Measurements from ENCODE around the gene CORO1C.
A peak's percentile ranks its signal among the peaks of the same experiment; 100 is the strongest.

Gene CORO1C

GRCh38 chr12:108630481-108631207, 100.7 kb downstream of the CORO1C start:
- Histone ChIP-seq H3K4me3 (ENCODE audit: low read depth, low read length) (no peak overlapping the region), H2BK5ac (ENCODE audit: low read depth, low read length, poor library complexity) (peak overlapping the region; percentile 80)
- no CpG with 5 or more reads among the region's 9 CpGs for WGBS (ENCODE audit: extremely low coverage, insufficient coverage, insufficient read length)

GRCh38 chr12:108629824-108630476, 101.4 kb downstream of the CORO1C start:
- Histone ChIP-seq H3K4ac (ENCODE audit: low read depth, low read length) (peak overlapping the region; percentile 70), H3K79me2 (ENCODE audit: control insufficient read depth, insufficient read depth, low read length, poor library complexity) (peaks cover 5% of the 10 kb centered on the region), H3K27ac (ENCODE audit: low read depth, low read length) (peak overlapping the region; percentile 95), H3K14ac (ENCODE audit: low read length) (peak overlapping the region; percentile 83), H3K27me3 (ENCODE audit: insufficient read depth, low read length) (no peaks in the 10 kb centered on the region), H4K8ac (ENCODE audit: low read depth, low read length) (peak overlapping the region; percentile 82), H2BK12ac (ENCODE audit: low read length) (peak overlapping the region; percentile 81), H3K9me3 (ENCODE audit: insufficient read depth, low read depth, low read length) (no peaks in the 10 kb centered on the region), H3K36me3 (ENCODE audit: control insufficient read depth in 1 of 2, insufficient read depth in 2 of 2, low read length in 2 of 2) (no peaks in the 10 kb centered on the region), H2BK120ac (ENCODE audit: insufficient read depth, low read length, poor library complexity) (peak overlapping the region; percentile 93), H3K23ac (ENCODE audit: low read length) (no peak overlapping the region), H3K18ac (ENCODE audit: low read length) (peak overlapping the region; percentile 11), H2AK5ac (ENCODE audit: low read length) (peak overlapping the region; percentile 80), H4K91ac (ENCODE audit: low read depth, low read length) (peak overlapping the region; percentile 96), H3K79me1 (ENCODE audit: low read length) (peaks cover 42% of the 10 kb centered on the region), H3K4me1 (ENCODE audit: control insufficient read depth in 1 of 2, insufficient read depth in 2 of 2, low read length in 2 of 2) (peaks cover 24 to 36% of the 10 kb centered on the region in 2 experiments), H2BK5ac (ENCODE audit: low read depth, low read length, poor library complexity) (peak overlapping the region; percentile 93), H4K12ac (ENCODE audit: low read depth, low read length) (peak overlapping the region; percentile 20), H3K4me2 (ENCODE audit: low read length) (no peak overlapping the region), H2AFZ (ENCODE audit: insufficient read depth, low read length, poor library complexity) (peak overlapping the region; percentile 35), H3K4me3 (ENCODE audit: low read depth, low read length) (no peak overlapping the region), H3K9ac (ENCODE audit: low read length) (no peak overlapping the region)
- no CpG with 5 or more reads among the region's 17 CpGs for WGBS (ENCODE audit: extremely low coverage, insufficient coverage, insufficient read length)
- peak; percentile 58 to 79 for DNase-seq

More at GRCh38 chr12:108630481-108631207, 100.7 kb downstream of the CORO1C start:
- peak overlapping the region; percentile 93 for H2BK120ac ChIP-seq (ENCODE audit: insufficient read depth, low read length, poor library complexity)
- H3K14ac ChIP-seq (ENCODE audit: low read length), result peak overlapping the region; percentile 83
- H2BK12ac ChIP-seq (ENCODE audit: low read length), result peak overlapping the region; percentile 94
- H3K4me1 ChIP-seq (ENCODE audit: control insufficient read depth in 1 of 2, insufficient read depth in 2 of 2, low read length in 2 of 2), result peaks cover 25 to 42% of the 10 kb centered on the region in 2 experiments
- H3K9me3 ChIP-seq (ENCODE audit: insufficient read depth, low read depth, low read length), result no peaks in the 10 kb centered on the region
- peak overlapping the region; percentile 81 for H3K27ac ChIP-seq (ENCODE audit: low read depth, low read length)
- H3K4ac ChIP-seq (ENCODE audit: low read depth, low read length), result peak overlapping the region; percentile 70
- no peak overlapping the region for H3K4me2 ChIP-seq (ENCODE audit: low read length)
- no peak overlapping the region for H3K23ac ChIP-seq (ENCODE audit: low read length)
- H3K18ac ChIP-seq (ENCODE audit: low read length), result peak overlapping the region; percentile 92
- H4K12ac ChIP-seq (ENCODE audit: low read depth, low read length), result peak overlapping the region; percentile 74
- peak overlapping the region; percentile 96 for H4K91ac ChIP-seq (ENCODE audit: low read depth, low read length)
- H3K36me3 ChIP-seq (ENCODE audit: control insufficient read depth in 1 of 2, insufficient read depth in 2 of 2, low read length in 2 of 2), result no peaks in the 10 kb centered on the region
- peak; percentile 52 to 66 for DNase-seq
- H2AK5ac ChIP-seq (ENCODE audit: low read length), result peak overlapping the region; percentile 90
- peak overlapping the region; percentile 27 for H2AFZ ChIP-seq (ENCODE audit: insufficient read depth, low read length, poor library complexity)
- H3K79me2 ChIP-seq (ENCODE audit: control insufficient read depth, insufficient read depth, low read length, poor library complexity), result peaks cover 5% of the 10 kb centered on the region
- H3K79me1 ChIP-seq (ENCODE audit: low read length), result peaks cover 42% of the 10 kb centered on the region
- no peak overlapping the region for H3K9ac ChIP-seq (ENCODE audit: low read length)
- no peaks in the 10 kb centered on the region for H3K27me3 ChIP-seq (ENCODE audit: insufficient read depth, low read length)
- H4K8ac ChIP-seq (ENCODE audit: low read depth, low read length), result peak overlapping the region; percentile 82

GRCh38 chr12:108629151-108629550, 102.2 kb downstream of the CORO1C start:
- no peak overlapping the region for H3K4me2 ChIP-seq (ENCODE audit: low read length)
- H3K27me3 ChIP-seq (ENCODE audit: insufficient read depth, low read length), result no peaks in the 10 kb centered on the region
- H3K79me2 ChIP-seq (ENCODE audit: control insufficient read depth, insufficient read depth, low read length, poor library complexity), result peaks cover 5% of the 10 kb centered on the region
- WGBS (ENCODE audit: extremely low coverage, insufficient coverage, insufficient read length), result no CpG with 5 or more reads among the region's 5 CpGs
- peaks cover 42% of the 10 kb centered on the region for H3K79me1 ChIP-seq (ENCODE audit: low read length)
- peak overlapping the region; percentile 42 for H2AFZ ChIP-seq (ENCODE audit: insufficient read depth, low read length, poor library complexity)
- DNase-seq, result no peak
- H3K23ac ChIP-seq (ENCODE audit: low read length), result no peak overlapping the region
- H4K91ac ChIP-seq (ENCODE audit: low read depth, low read length), result peak overlapping the region; percentile 95
- H3K4me3 ChIP-seq (ENCODE audit: low read depth, low read length), result no peak overlapping the region
- H3K36me3 ChIP-seq (ENCODE audit: control insufficient read depth in 1 of 2, insufficient read depth in 2 of 2, low read length in 2 of 2), result no peaks in the 10 kb centered on the region
- no peaks in the 10 kb centered on the region for H3K9me3 ChIP-seq (ENCODE audit: insufficient read depth, low read depth, low read length)
- H2AK5ac ChIP-seq (ENCODE audit: low read length), result peak overlapping the region; percentile 75
- peak overlapping the region; percentile 91 for H4K8ac ChIP-seq (ENCODE audit: low read depth, low read length)
- H2BK12ac ChIP-seq (ENCODE audit: low read length), result peak overlapping the region; percentile 83
- peak overlapping the region; percentile 78 for H4K12ac ChIP-seq (ENCODE audit: low read depth, low read length)
- H3K4ac ChIP-seq (ENCODE audit: low read depth, low read length), result peak overlapping the region; percentile 56
- no peak overlapping the region for H3K9ac ChIP-seq (ENCODE audit: low read length)
- peak overlapping the region; percentile 98 for H2BK120ac ChIP-seq (ENCODE audit: insufficient read depth, low read length, poor library complexity)
- peaks cover 24 to 32% of the 10 kb centered on the region in 2 experiments for H3K4me1 ChIP-seq (ENCODE audit: control insufficient read depth in 1 of 2, insufficient read depth in 2 of 2, low read length in 2 of 2)
- peak overlapping the region; percentile 81 for H3K14ac ChIP-seq (ENCODE audit: low read length)
- H3K27ac ChIP-seq (ENCODE audit: low read depth, low read length), result peak overlapping the region; percentile 95
- peak overlapping the region; percentile 79 for H3K18ac ChIP-seq (ENCODE audit: low read length)
- H2BK5ac ChIP-seq (ENCODE audit: low read depth, low read length, poor library complexity), result peak overlapping the region; percentile 93

- DNase-seq, result no peak
- Histone ChIP-seq H3K79me2 (ENCODE audit: control insufficient read depth, insufficient read depth, low read length, poor library complexity) (peaks cover 5% of the 10 kb centered on the region), H2BK120ac (ENCODE audit: insufficient read depth, low read length, poor library complexity) (peak overlapping the region; percentile 90), H3K27ac (ENCODE audit: low read depth, low read length) (no peak overlapping the region), H4K91ac (ENCODE audit: low read depth, low read length) (peak overlapping the region; percentile 84), H3K36me3 (ENCODE audit: control insufficient read depth in 1 of 2, insufficient read depth in 2 of 2, low read length in 2 of 2) (peaks cover 0 to 8% of the 10 kb centered on the region in 2 experiments), H3K23ac (ENCODE audit: low read length) (no peak overlapping the region), H3K4me1 (ENCODE audit: control insufficient read depth in 1 of 2, insufficient read depth in 2 of 2, low read length in 2 of 2) (peaks cover 31 to 33% of the 10 kb centered on the region in 2 experiments), H3K4me3 (ENCODE audit: low read depth, low read length) (no peak overlapping the region), H2AFZ (ENCODE audit: insufficient read depth, low read length, poor library complexity) (no peak overlapping the region), H3K9ac (ENCODE audit: low read length) (no peak overlapping the region), H4K12ac (ENCODE audit: low read depth, low read length) (no peak overlapping the region), H4K8ac (ENCODE audit: low read depth, low read length) (peak overlapping the region; percentile 36), H3K18ac (ENCODE audit: low read length) (no peak overlapping the region), H2AK5ac (ENCODE audit: low read length) (peak overlapping the region; percentile 28), H2BK5ac (ENCODE audit: low read depth, low read length, poor library complexity) (peak overlapping the region; percentile 29), H3K4ac (ENCODE audit: low read depth, low read length) (peak overlapping the region; percentile 16), H3K9me3 (ENCODE audit: insufficient read depth, low read depth, low read length) (no peaks in the 10 kb centered on the region), H2BK12ac (ENCODE audit: low read length) (peak overlapping the region; percentile 88), H3K14ac (ENCODE audit: low read length) (peak overlapping the region; percentile 54), H3K4me2 (ENCODE audit: low read length) (no peak overlapping the region), H3K79me1 (ENCODE audit: low read length) (peaks cover 53% of the 10 kb centered on the region), H3K27me3 (ENCODE audit: insufficient read depth, low read length) (no peaks in the 10 kb centered on the region)
- WGBS (ENCODE audit: extremely low coverage, insufficient coverage, insufficient read length), result no CpG with 5 or more reads among the region's 8 CpGs
Measured at GRCh38 chr12:108627134-108627920, 104.0 kb downstream of the CORO1C start.
